ENCODE results near the gene SIN3B.

SIN3B gene

DNA sequence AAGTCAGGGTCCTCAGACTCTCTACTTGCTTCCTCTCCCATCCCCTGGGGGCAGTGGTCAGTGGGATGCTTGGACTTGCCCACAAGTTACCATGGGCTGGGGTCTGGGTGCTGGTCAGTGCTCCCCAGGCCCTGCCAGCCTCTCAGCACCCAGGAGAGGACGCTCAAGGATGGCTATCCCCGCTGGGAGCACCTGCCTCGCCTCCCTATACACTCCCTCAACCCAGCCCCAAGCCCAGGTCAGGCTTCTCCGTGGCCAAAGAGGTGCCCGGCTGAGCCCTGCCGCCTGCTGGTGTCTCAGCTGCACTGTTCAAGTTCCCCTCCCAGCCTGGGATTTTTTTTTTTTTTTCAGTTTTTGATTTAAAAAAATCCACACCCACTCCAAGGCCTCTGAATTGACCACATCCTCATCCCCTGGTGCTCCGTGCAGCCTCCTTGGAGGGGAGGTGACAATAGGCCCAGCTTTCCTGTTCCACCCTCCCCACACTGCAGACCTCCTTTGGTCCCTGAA, 70.4 kb downstream of the SIN3B start:
- peak overlapping the region; percentile 29; the same call in 1 of the 2 replicates for H3K9ac ChIP-seq

DNA sequence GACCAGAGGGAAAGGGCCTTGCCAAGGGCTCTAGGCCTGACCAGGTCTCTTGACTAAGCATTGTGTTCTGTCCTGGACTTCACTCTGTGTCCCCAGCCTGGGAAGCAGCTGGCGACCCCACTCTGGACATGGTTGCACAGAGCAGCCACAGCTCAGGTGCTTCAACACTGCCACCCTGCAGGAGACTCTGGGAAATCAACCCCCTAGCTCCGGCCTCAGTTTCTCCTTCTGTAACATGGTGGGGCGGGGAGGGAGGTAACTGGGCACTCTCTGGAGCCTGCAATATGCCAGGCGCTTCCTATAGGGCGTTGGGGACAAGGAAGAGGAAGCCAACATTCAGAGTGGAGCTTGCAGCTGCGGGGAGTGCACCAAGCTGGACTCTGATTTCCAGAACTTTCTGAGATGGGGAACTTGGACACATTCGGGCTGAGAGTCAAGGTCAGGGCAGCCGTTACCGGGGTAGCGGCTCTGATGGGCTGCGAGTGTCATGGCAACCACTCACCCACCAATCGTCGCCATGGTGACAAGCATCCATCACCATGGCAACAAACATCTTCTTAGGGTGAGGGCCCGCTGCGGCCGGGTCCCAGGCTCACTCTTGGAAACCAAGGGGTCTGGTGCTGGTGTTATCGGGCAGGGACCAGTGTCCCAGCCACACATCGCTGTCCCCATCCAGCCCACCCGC, 72.4 kb downstream of the SIN3B start:
- no peak overlapping the region for H3K27ac ChIP-seq
- no peak overlapping the region for H3K4me3 ChIP-seq
- no peaks in the 10 kb centered on the region for H4K20me1 ChIP-seq
- no peaks in the 10 kb centered on the region for H3K36me3 ChIP-seq
- H3K27me3 ChIP-seq, result no peaks in the 10 kb centered on the region
- no peak for TF ChIP-seq Cebpa-rat (IDR thresholded peaks at IDR 0.05)
- H3K9ac ChIP-seq, result no peak overlapping the region
- peaks cover 55% of the 10 kb centered on the region for H3K4me1 ChIP-seq
- no peaks in the 10 kb centered on the region for H3K9me3 ChIP-seq
- H3K4me2 ChIP-seq, result no peak overlapping the region

More for the DNA sequence above, 70.4 kb downstream of the SIN3B start:
- Histone ChIP-seq H3K4me3 (no peak overlapping the region), H3K27ac (peak overlapping the region; percentile 61), H3K36me3 (no peaks in the 10 kb centered on the region), H3K4me2 (peak overlapping the region; percentile 97), H3K9me3 (no peaks in the 10 kb centered on the region), H3K4me1 (peaks cover 68% of the 10 kb centered on the region), H3K27me3 (no peaks in the 10 kb centered on the region), H4K20me1 (no peaks in the 10 kb centered on the region)
- no peak for TF ChIP-seq Cebpa-rat (IDR thresholded peaks at IDR 0.05)

- H3K4me2 ChIP-seq, result no peak overlapping the region
- no peak overlapping the region for H3K27ac ChIP-seq
- H3K9me3 ChIP-seq, result no peaks in the 10 kb centered on the region
- no peak for TF ChIP-seq Cebpa-rat (IDR thresholded peaks at IDR 0.05)
- H3K9ac ChIP-seq, result no peak overlapping the region
- no peaks in the 10 kb centered on the region for H4K20me1 ChIP-seq
- no peak overlapping the region for H3K4me3 ChIP-seq
- no peaks in the 10 kb centered on the region for H3K27me3 ChIP-seq
- peaks cover 53% of the 10 kb centered on the region for H3K4me1 ChIP-seq
- no peaks in the 10 kb centered on the region for H3K36me3 ChIP-seq
Observed at GRCh38 chr19:16902545-16902944, 73.3 kb downstream of the SIN3B start.

GRCh38 chr19:16903347-16903746, 74.1 kb downstream of the SIN3B start:
- no peak overlapping the region for H3K9ac ChIP-seq
- no peak overlapping the region for H3K27ac ChIP-seq
- peaks cover 45% of the 10 kb centered on the region for H3K4me1 ChIP-seq
- no peaks in the 10 kb centered on the region for H3K27me3 ChIP-seq
- no peaks in the 10 kb centered on the region for H3K9me3 ChIP-seq
- H3K4me3 ChIP-seq, result no peak overlapping the region
- no peak for TF ChIP-seq Cebpa-rat (IDR thresholded peaks at IDR 0.05)
- no peaks in the 10 kb centered on the region for H3K36me3 ChIP-seq
- no peak overlapping the region for H3K4me2 ChIP-seq
- H4K20me1 ChIP-seq, result no peaks in the 10 kb centered on the region

- H4K20me1 ChIP-seq, result no peaks in the 10 kb centered on the region
- H3K36me3 ChIP-seq, result no peaks in the 10 kb centered on the region
- no peak overlapping the region for H3K4me3 ChIP-seq
- H3K4me2 ChIP-seq, result no peak overlapping the region
- no peak for TF ChIP-seq Cebpa-rat (IDR thresholded peaks at IDR 0.05)
- H3K9me3 ChIP-seq, result no peaks in the 10 kb centered on the region
- H3K9ac ChIP-seq, result no peak overlapping the region
- peaks cover 32% of the 10 kb centered on the region for H3K4me1 ChIP-seq
- H3K27ac ChIP-seq, result no peak overlapping the region
- no peaks in the 10 kb centered on the region for H3K27me3 ChIP-seq
Observed at GRCh38 chr19:16904599-16904998, 75.4 kb downstream of the SIN3B start.

GRCh38 chr19:16908759-16909158, 79.6 kb downstream of the SIN3B start:
- Histone ChIP-seq H3K9me3 (peaks cover 35% of the 10 kb centered on the region), H3K4me3 (no peak overlapping the region), H3K4me2 (no peak overlapping the region), H3K4me1 (peaks cover 7% of the 10 kb centered on the region; the same call in 1 of the 2 replicates), H3K27ac (no peak overlapping the region), H3K27me3 (no peaks in the 10 kb centered on the region), H3K36me3 (peaks cover 16% of the 10 kb centered on the region), H3K9ac (no peak overlapping the region), H4K20me1 (no peaks in the 10 kb centered on the region)
- no peak for TF ChIP-seq Cebpa-rat (IDR thresholded peaks at IDR 0.05)

GRCh38 chr19:16911046-16911445, 81.8 kb downstream of the SIN3B start:
- H4K20me1 ChIP-seq, result no peaks in the 10 kb centered on the region
- no peak for TF ChIP-seq Cebpa-rat (IDR thresholded peaks at IDR 0.05)
- no peak overlapping the region for H3K4me2 ChIP-seq
- no peak overlapping the region for H3K9ac ChIP-seq
- no peak overlapping the region for H3K27ac ChIP-seq
- H3K9me3 ChIP-seq, result peaks cover 54% of the 10 kb centered on the region
- peaks cover 27% of the 10 kb centered on the region for H3K36me3 ChIP-seq
- no peaks in the 10 kb centered on the region for H3K27me3 ChIP-seq
- peaks cover 7% of the 10 kb centered on the region for H3K4me1 ChIP-seq
- no peak overlapping the region for H3K4me3 ChIP-seq

- Histone ChIP-seq H3K9me3 (peaks cover 54% of the 10 kb centered on the region), H3K36me3 (peaks cover 27% of the 10 kb centered on the region), H3K27me3 (no peaks in the 10 kb centered on the region), H3K27ac (no peak overlapping the region), H3K4me1 (peaks cover 7% of the 10 kb centered on the region; the same call in 1 of the 2 replicates), H4K20me1 (no peaks in the 10 kb centered on the region), H3K9ac (no peak overlapping the region), H3K4me3 (no peak overlapping the region), H3K4me2 (no peak overlapping the region)
- no peak for TF ChIP-seq Cebpa-rat (IDR thresholded peaks at IDR 0.05)
Observed at GRCh38 chr19:16912780-16913179, 83.6 kb downstream of the SIN3B start.

GRCh38 chr19:16914421-16914820, 85.2 kb downstream of the SIN3B start:
- H3K27me3 ChIP-seq, result no peaks in the 10 kb centered on the region
- TF ChIP-seq Cebpa-rat (IDR thresholded peaks at IDR 0.05), result no peak
- no peaks in the 10 kb centered on the region for H4K20me1 ChIP-seq
- no peak overlapping the region for H3K9ac ChIP-seq
- peaks cover 28% of the 10 kb centered on the region for H3K36me3 ChIP-seq
- H3K4me2 ChIP-seq, result no peak overlapping the region
- peaks cover 7% of the 10 kb centered on the region; the same call in 1 of the 2 replicates for H3K4me1 ChIP-seq
- peaks cover 58% of the 10 kb centered on the region for H3K9me3 ChIP-seq
- no peak overlapping the region for H3K27ac ChIP-seq
- no peak overlapping the region for H3K4me3 ChIP-seq

DNA sequence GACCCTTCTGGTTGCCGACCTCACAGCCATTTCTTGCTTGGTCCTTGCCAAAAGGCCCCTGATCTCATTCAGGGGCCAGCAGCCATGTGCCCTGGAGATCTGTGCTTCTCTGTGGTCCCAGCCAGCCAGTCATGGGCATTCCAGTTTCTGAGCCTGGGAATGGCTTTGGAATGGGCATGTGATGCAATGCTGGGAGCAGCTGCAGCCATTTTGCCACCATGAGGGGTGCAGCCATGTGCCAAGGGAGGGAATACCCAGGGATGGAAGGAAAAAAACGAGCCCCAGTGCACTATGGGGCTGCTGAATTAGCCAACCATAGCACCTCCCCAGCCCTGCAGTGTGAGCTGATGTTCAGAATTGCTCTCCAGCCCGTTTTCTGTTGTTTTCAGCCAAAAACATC, 85.9 kb downstream of the SIN3B start:
- Histone ChIP-seq H3K27me3 (no peaks in the 10 kb centered on the region), H3K36me3 (peaks cover 34% of the 10 kb centered on the region), H4K20me1 (no peaks in the 10 kb centered on the region), H3K4me3 (no peak overlapping the region), H3K4me1 (peaks cover 7% of the 10 kb centered on the region; the same call in 1 of the 2 replicates), H3K9me3 (peaks cover 64% of the 10 kb centered on the region), H3K9ac (no peak overlapping the region), H3K4me2 (peak overlapping the region; percentile 12; the same call in 1 of the 2 replicates), H3K27ac (no peak overlapping the region)
- no peak for TF ChIP-seq Cebpa-rat (IDR thresholded peaks at IDR 0.05)

Data from BLaER1 (cell line).